ENCODE data around the gene MRPS17.

DNA sequence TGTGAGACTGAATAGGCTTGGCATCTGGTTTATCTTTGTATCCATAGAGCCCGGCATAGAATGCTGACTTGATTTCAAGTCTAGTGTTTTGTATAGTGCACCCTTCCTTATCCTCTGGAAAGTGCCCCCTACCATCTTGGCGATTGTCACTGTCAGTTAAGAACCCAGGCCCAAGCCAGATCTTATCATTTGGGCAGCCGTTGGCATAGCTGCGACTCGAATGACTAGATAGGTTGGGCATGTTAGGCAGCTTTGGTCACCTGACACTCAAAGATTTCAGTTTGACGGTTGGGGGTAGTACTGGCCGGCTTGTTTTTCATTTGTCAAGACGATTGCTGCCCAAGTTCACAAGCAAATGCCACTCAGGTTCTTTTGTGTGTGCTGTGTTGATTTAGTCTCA is 19.3 kb downstream of the MRPS17 start:
- TF ChIP-seq, protein P1, sequence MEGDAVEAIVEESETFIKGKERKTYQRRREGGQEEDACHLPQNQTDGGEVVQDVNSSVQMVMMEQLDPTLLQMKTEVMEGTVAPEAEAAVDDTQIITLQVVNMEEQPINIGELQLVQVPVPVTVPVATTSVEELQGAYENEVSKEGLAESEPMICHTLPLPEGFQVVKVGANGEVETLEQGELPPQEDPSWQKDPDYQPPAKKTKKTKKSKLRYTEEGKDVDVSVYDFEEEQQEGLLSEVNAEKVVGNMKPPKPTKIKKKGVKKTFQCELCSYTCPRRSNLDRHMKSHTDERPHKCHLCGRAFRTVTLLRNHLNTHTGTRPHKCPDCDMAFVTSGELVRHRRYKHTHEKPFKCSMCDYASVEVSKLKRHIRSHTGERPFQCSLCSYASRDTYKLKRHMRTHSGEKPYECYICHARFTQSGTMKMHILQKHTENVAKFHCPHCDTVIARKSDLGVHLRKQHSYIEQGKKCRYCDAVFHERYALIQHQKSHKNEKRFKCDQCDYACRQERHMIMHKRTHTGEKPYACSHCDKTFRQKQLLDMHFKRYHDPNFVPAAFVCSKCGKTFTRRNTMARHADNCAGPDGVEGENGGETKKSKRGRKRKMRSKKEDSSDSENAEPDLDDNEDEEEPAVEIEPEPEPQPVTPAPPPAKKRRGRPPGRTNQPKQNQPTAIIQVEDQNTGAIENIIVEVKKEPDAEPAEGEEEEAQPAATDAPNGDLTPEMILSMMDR (IDR thresholded peaks at IDR 0.05; ENCODE audit: extremely low read depth in 1 of 2, insufficient read depth in 1 of 2, low read depth in 1 of 2, low read length in 2 of 2), result no peak
- TF ChIP-seq, protein P2, sequence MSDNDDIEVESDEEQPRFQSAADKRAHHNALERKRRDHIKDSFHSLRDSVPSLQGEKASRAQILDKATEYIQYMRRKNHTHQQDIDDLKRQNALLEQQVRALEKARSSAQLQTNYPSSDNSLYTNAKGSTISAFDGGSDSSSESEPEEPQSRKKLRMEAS (IDR thresholded peaks at IDR 0.05; ENCODE audit: insufficient read depth, insufficient read length), result no peak
- TF ChIP-seq GATA2 (IDR thresholded peaks at IDR 0.05; ENCODE audit: insufficient read depth, insufficient read length, low read depth, low read length) (no peak), MYC (IDR thresholded peaks at IDR 0.05; ENCODE audit: low read depth, low read length) (no peak), POLR2A (IDR thresholded peaks at IDR 0.05; ENCODE audit: low read depth, low read length) (no peak), EZH2 (IDR thresholded peaks at IDR 0.05; ENCODE audit: borderline replicate concordance, low read depth, low read length, severe bottlenecking) (no peak), POLR2AphosphoS5 (IDR thresholded peaks at IDR 0.05; ENCODE audit: insufficient read depth, low read depth, low read length) (no peak), JUN (IDR thresholded peaks at IDR 0.05; ENCODE audit: borderline replicate concordance, insufficient read depth, insufficient read length, low read depth) (no peak)
